Measurements from ENCODE around the gene DCAF11. TPM values are rescaled to one million over a fixed set of nuclear protein-coding genes. Genes with fewer than 3 reads are reported as not detected.

DCAF11 gene
- total and polyA plus RNA-seq, 2 of the 8 experiments (the other 6 are each of a cell fraction or from before 2014, with no cell fraction given): 60.4 to 63.6 TPM

GRCh38 chr14:24165785-24166184, 51.2 kb downstream of the DCAF11 start:
- Histone ChIP-seq H3K4me3 (ENCODE audit: extremely low read depth in 1 of 4, insufficient read depth in 2 of 4, low read depth in 3 of 4, low read length in 4 of 4) (no peak overlapping the region), H3K4me2 (ENCODE audit: insufficient read depth in 1 of 2, low read depth in 2 of 2, low read length in 2 of 2) (no peak overlapping the region), H3K79me1 (ENCODE audit: low read depth, low read length) (no peaks in the 10 kb centered on the region), H2AFZ (ENCODE audit: low read length) (no peak overlapping the region), H2BK12ac (ENCODE audit: low read depth, low read length) (no peak overlapping the region), H3K23ac (ENCODE audit: insufficient read length) (no peak overlapping the region), H2BK15ac (ENCODE audit: low read length) (no peak overlapping the region), H3K18ac (ENCODE audit: extremely low read depth, low read length) (no peak overlapping the region), H3K4ac (replicated peaks; ENCODE audit: insufficient read length, low read depth, low read length) (no peak overlapping the region), H3K14ac (ENCODE audit: insufficient read length) (no peak overlapping the region), H4K5ac (ENCODE audit: insufficient read length, low read depth, low read length) (no peak overlapping the region), H3K56ac (replicated peaks; ENCODE audit: insufficient read length, low read depth, low read length) (no peak overlapping the region), H3K36me3 (ENCODE audit: control insufficient read depth in 2 of 4, insufficient read depth in 4 of 4, low read length in 3 of 4) (peaks cover 0 to 18% (median 5%) of the 10 kb centered on the region in 4 experiments; a peak in 6 of 8 replicates), H4K91ac (replicated peaks; ENCODE audit: insufficient read length, low read length) (no peak overlapping the region), H2BK20ac (ENCODE audit: low read length) (no peak overlapping the region), H2BK5ac (ENCODE audit: low read depth, low read length) (no peak overlapping the region), H4K8ac (ENCODE audit: extremely low read depth, insufficient read depth, low read length) (no peak overlapping the region), H2AK5ac (ENCODE audit: low read depth, low read length) (no peak overlapping the region), H3K79me2 (ENCODE audit: control insufficient read depth in 1 of 2, insufficient read depth in 2 of 2, low read length in 2 of 2) (no peaks in the 10 kb centered on the region), H3K23me2 (ENCODE audit: low read depth, low read length) (0 out of 2 replicates have a peak, but pooled peaks cover 2% of the 10 kb centered on the region), H3K9ac (replicated peaks in 1 of 4; ENCODE audit: extremely low read depth in 1 of 4, low read depth in 3 of 4, low read length in 3 of 4) (no peak overlapping the region), H4K20me1 (replicated peaks in 1 of 2; ENCODE audit: control insufficient read depth in 1 of 2, insufficient read depth in 2 of 2, low read length in 2 of 2) (peaks cover 0 to 9% of the 10 kb centered on the region in 2 experiments), H3K9me3 (ENCODE audit: insufficient read depth in 2 of 2, low read depth in 1 of 2, low read length in 1 of 2) (no peaks in the 10 kb centered on the region), H3K27ac (ENCODE audit: low read depth, low read length) (no peak overlapping the region), H3K27me3 (replicated peaks in 1 of 4; ENCODE audit: control insufficient read depth in 3 of 4, extremely low read depth in 1 of 4, insufficient read depth in 3 of 4, low read length in 3 of 4) (no peaks in the 10 kb centered on the region), H3K4me1 (replicated peaks in 1 of 4; ENCODE audit: control insufficient read depth in 3 of 4, insufficient read depth in 4 of 4, low read length in 3 of 4) (peaks cover 0 to 8% (median 2%) of the 10 kb centered on the region in 4 experiments; a peak in 3 of 7 replicates), H2BK120ac (replicated peaks; ENCODE audit: low read depth, low read length) (no peak overlapping the region)
- no peak for DNase-seq (ENCODE audit: low read depth in 1 of 2, low spot score in 2 of 2)
- POLR2A ChIA-PET (ENCODE audit: partially characterized antibody): interaction anchor here (0.7 to 7.6 kb wide), 5 partner anchors 15 to 23 kb away, joined by 3 to 93 read pairs (median 5); partner anchors contain the start of genes PSME2 and RNF31
- 96% methylated on average over 4 of the region's 5 CpGs; no CpG with 5 or more reads in 1 of the 2 experiments for WGBS, 2 experiments (ENCODE audit: extremely low coverage in 1 of 2, insufficient coverage in 1 of 2, insufficient read length in 1 of 2, insufficient replicate concordance in 2 of 2, low coverage in 1 of 2, low lambda C conversion rate in 2 of 2, missing lambda C conversion rate in 1 of 2)
- CTCF ChIA-PET (ENCODE audit: partially characterized antibody): interaction anchor here (0.7 to 1.2 kb wide), 2 partner anchors 57 to 132 kb away, joined by 3 read pairs; no protein-coding TSS in a partner anchor
- FAIRE-seq: no peak
- no peak for TF ChIP-seq NRF1 (IDR thresholded peaks at IDR 0.05; ENCODE audit: low read depth, low read length)
- no peak for TF ChIP-seq GTF2F1 (IDR thresholded peaks at IDR 0.05; ENCODE audit: borderline replicate concordance, low read depth, low read length)

Measured in H1 (cell line).